ENCODE results near the gene NUCKS1. TPM values are rescaled to one million over a fixed set of nuclear protein-coding genes. Genes with fewer than 3 reads are reported as not detected.

NUCKS1 gene
- total RNA-seq = 100 to 1,000 TPM; 189 to 260 TPM

- Mint-ChIP-seq H3K4me3 (peak within 1 kb of the TSS; percentile 87), H3K27ac (peak within 1 kb of the TSS; percentile 96), H3K9me3 (ENCODE audit: low read depth) (no peaks in the 10 kb centered on the region), H3K27me3 (no peaks in the 10 kb centered on the region), H3K4me1 (peaks cover 32% of the 10 kb centered on the region), H3K36me3 (ENCODE audit: low read depth) (peaks cover 29% of the 10 kb centered on the region)
- intact Hi-C loops (cut with DNase I, micrococcal nuclease) = loop anchor here in 1 of 2 experiments (1.0 kb wide), 1 partner anchor 100 kb away; the partner anchor contains the start of gene PM20D1
- CTCF ChIA-PET = interaction anchor here (2.0 kb wide), 1 partner anchor 22 kb away, joined by 8 read pairs; no protein-coding TSS in a partner anchor
- ATAC-seq (peak; percentile 81), DNase-seq (peak; percentile 98)
- POLR2A ChIA-PET = interaction anchor here (1.2 to 2.1 kb wide), 2 partner anchors 22 to 25 kb away, joined by 21 to 24 read pairs; partner anchors contain the start of gene RAB29
Measured at GRCh38 chr1:205750138-205751035, at the start of gene NUCKS1. Gene NUCKS1 (minus strand): TSS chr1:205750182. CDS start chr1:205749973, 209 bp downstream.

- CTCF ChIA-PET = interaction anchor here (0.6 to 0.8 kb wide), 2 partner anchors 11 to 140 kb away, joined by 3 read pairs; no protein-coding TSS in a partner anchor
- H3K4me1 Mint-ChIP-seq = no peaks in the 10 kb centered on the region
- no peak for DNase-seq
Measured at GRCh38 chr1:205798577-205798976, 48.6 kb upstream of the NUCKS1 start.

GRCh38 chr1:205797168-205797567 is 47.2 kb upstream of the NUCKS1 start:
- ATAC-seq (no peak), DNase-seq (no peak)
- intact Hi-C loops (cut with DNase I, micrococcal nuclease) = no loop called here
- Mint-ChIP-seq H3K36me3 (ENCODE audit: low read depth) (peaks cover 20% of the 10 kb centered on the region), H3K27me3 (no peaks in the 10 kb centered on the region), H3K4me1 (no peaks in the 10 kb centered on the region), H3K9me3 (ENCODE audit: low read depth) (no peaks in the 10 kb centered on the region), H3K27ac (no peak overlapping the region), H3K4me3 (no peak overlapping the region)
- ChIA-PET CTCF (no interaction called here), POLR2A (no interaction called here)

More at GRCh38 chr1:205798577-205798976, 48.6 kb upstream of the NUCKS1 start:
- Mint-ChIP-seq H3K4me3 (no peak overlapping the region), H3K9me3 (ENCODE audit: low read depth) (no peaks in the 10 kb centered on the region), H3K36me3 (ENCODE audit: low read depth) (peaks cover 24% of the 10 kb centered on the region), H3K27me3 (no peaks in the 10 kb centered on the region), H3K27ac (no peak overlapping the region)
- intact Hi-C loops (cut with DNase I, micrococcal nuclease) = no loop called here
- ATAC-seq = peak; percentile 33
- POLR2A ChIA-PET = no interaction called here

GRCh38 chr1:205794011-205794730 is 44.2 kb upstream of the NUCKS1 start:
- DNase-seq = no peak
- ATAC-seq = no peak
- intact Hi-C loops (cut with DNase I, micrococcal nuclease) = loop anchor here (5.0 kb wide), 3 partner anchors 137 to 313 kb away; no protein-coding TSS in a partner anchor
- Mint-ChIP-seq H3K4me3 (no peak overlapping the region), H3K27me3 (no peaks in the 10 kb centered on the region), H3K27ac (no peak overlapping the region), H3K36me3 (ENCODE audit: low read depth) (peaks cover 26% of the 10 kb centered on the region), H3K4me1 (no peaks in the 10 kb centered on the region), H3K9me3 (ENCODE audit: low read depth) (no peaks in the 10 kb centered on the region)
- POLR2A ChIA-PET = interaction anchor here (0.8 kb wide), 1 partner anchor 45 kb away, joined by 3 read pairs; no protein-coding TSS in a partner anchor
- CTCF ChIA-PET = interaction anchor here (0.6 to 7.0 kb wide), 6 partner anchors 9 to 183 kb away, joined by 3 to 87 read pairs (median 6); no protein-coding TSS in a partner anchor

- H3K27me3 Mint-ChIP-seq = no peaks in the 10 kb centered on the region
- H3K27ac Mint-ChIP-seq = no peak overlapping the region
- POLR2A ChIA-PET = no interaction called here
- peaks cover 26% of the 10 kb centered on the region for H3K36me3 Mint-ChIP-seq (ENCODE audit: low read depth)
- no peaks in the 10 kb centered on the region for H3K4me1 Mint-ChIP-seq
- ATAC-seq (no peak), DNase-seq (no peak)
- H3K4me3 Mint-ChIP-seq = no peak overlapping the region
- intact Hi-C loops (cut with DNase I, micrococcal nuclease) = loop anchor here (5.0 kb wide), 3 partner anchors 136 to 314 kb away; no protein-coding TSS in a partner anchor
- H3K9me3 Mint-ChIP-seq (ENCODE audit: low read depth) = no peaks in the 10 kb centered on the region
- CTCF ChIA-PET = interaction anchor here (0.8 to 7.0 kb wide), 11 partner anchors 9 to 184 kb away, joined by 3 to 87 read pairs (median 4); partner anchors contain the start of gene PM20D1
Measured at GRCh38 chr1:205792961-205793673, 43.1 kb upstream of the NUCKS1 start.

- H3K27me3 Mint-ChIP-seq = no peaks in the 10 kb centered on the region
- no peak overlapping the region for H3K4me3 Mint-ChIP-seq
- intact Hi-C loops (cut with DNase I, micrococcal nuclease) = loop anchor here (5.0 kb wide), 3 partner anchors 135 to 315 kb away; no protein-coding TSS in a partner anchor
Measured at GRCh38 chr1:205792481-205792881, 42.5 kb upstream of the NUCKS1 start.

GRCh38 chr1:205791568-205792180 is 41.7 kb upstream of the NUCKS1 start:
- Mint-ChIP-seq H3K36me3 (ENCODE audit: low read depth) (peaks cover 19% of the 10 kb centered on the region), H3K27ac (no peak overlapping the region), H3K4me1 (no peaks in the 10 kb centered on the region), H3K4me3 (no peak overlapping the region), H3K27me3 (no peaks in the 10 kb centered on the region), H3K9me3 (ENCODE audit: low read depth) (no peaks in the 10 kb centered on the region)
- ChIA-PET POLR2A (no interaction called here), CTCF (interaction anchor here (0.6 to 7.0 kb wide), 23 partner anchors 10 to 239 kb away, joined by 3 to 87 read pairs (median 4); partner anchors contain the start of genes PM20D1 and RAB29)
- intact Hi-C loops (cut with DNase I, micrococcal nuclease) = loop anchor here (1.0 to 5.0 kb wide), 6 partner anchors 116 to 316 kb away; no protein-coding TSS in a partner anchor
- ATAC-seq = peak; percentile 99
- peak; percentile 75 for DNase-seq

More at GRCh38 chr1:205792481-205792881, 42.5 kb upstream of the NUCKS1 start:
- Mint-ChIP-seq H3K4me1 (no peaks in the 10 kb centered on the region), H3K36me3 (ENCODE audit: low read depth) (peaks cover 25% of the 10 kb centered on the region), H3K27ac (no peak overlapping the region), H3K9me3 (ENCODE audit: low read depth) (no peaks in the 10 kb centered on the region)
- ChIA-PET CTCF (interaction anchor here (0.7 to 7.0 kb wide), 17 partner anchors 9 to 190 kb away, joined by 3 to 87 read pairs (median 4); partner anchors contain the start of gene PM20D1), POLR2A (no interaction called here)
- ATAC-seq (no peak), DNase-seq (no peak)

GRCh38 chr1:205787287-205787916 is 37.4 kb upstream of the NUCKS1 start:
- peaks cover 5% of the 10 kb centered on the region for H3K4me1 Mint-ChIP-seq
- no peak overlapping the region for H3K4me3 Mint-ChIP-seq
- ATAC-seq (no peak), DNase-seq (no peak)
- no peak overlapping the region for H3K27ac Mint-ChIP-seq
- POLR2A ChIA-PET = no interaction called here
- peaks cover 14% of the 10 kb centered on the region for H3K36me3 Mint-ChIP-seq (ENCODE audit: low read depth)
- H3K9me3 Mint-ChIP-seq (ENCODE audit: low read depth) = no peaks in the 10 kb centered on the region
- intact Hi-C loops (cut with DNase I, micrococcal nuclease) = no loop called here
- H3K27me3 Mint-ChIP-seq = no peaks in the 10 kb centered on the region
- CTCF ChIA-PET = interaction anchor here (0.7 to 2.7 kb wide), 4 partner anchors 24 to 319 kb away, joined by 3 to 15 read pairs (median 4); no protein-coding TSS in a partner anchor

GRCh38 chr1:205786601-205787000 is 36.6 kb upstream of the NUCKS1 start:
- POLR2A ChIA-PET = interaction anchor here (0.7 kb wide), 1 partner anchor 30 kb away, joined by 5 read pairs; no protein-coding TSS in a partner anchor

GRCh38 chr1:205785446-205785845 is 35.5 kb upstream of the NUCKS1 start:
- peaks cover 5% of the 10 kb centered on the region for H3K4me1 Mint-ChIP-seq
- ATAC-seq (no peak), DNase-seq (no peak)
- H3K36me3 Mint-ChIP-seq (ENCODE audit: low read depth) = no peaks in the 10 kb centered on the region
- no peaks in the 10 kb centered on the region for H3K9me3 Mint-ChIP-seq (ENCODE audit: low read depth)
- intact Hi-C loops (cut with DNase I, micrococcal nuclease) = no loop called here
- POLR2A ChIA-PET = no interaction called here
- CTCF ChIA-PET = interaction anchor here (0.6 to 1.2 kb wide), 3 partner anchors 9 to 73 kb away, joined by 3 read pairs; no protein-coding TSS in a partner anchor
- H3K27ac Mint-ChIP-seq = no peak overlapping the region
- no peaks in the 10 kb centered on the region for H3K27me3 Mint-ChIP-seq
- H3K4me3 Mint-ChIP-seq = no peak overlapping the region

More at GRCh38 chr1:205786601-205787000, 36.6 kb upstream of the NUCKS1 start:
- Mint-ChIP-seq H3K36me3 (ENCODE audit: low read depth) (peaks cover 10% of the 10 kb centered on the region), H3K27ac (no peak overlapping the region), H3K4me1 (peaks cover 5% of the 10 kb centered on the region), H3K9me3 (ENCODE audit: low read depth) (no peaks in the 10 kb centered on the region), H3K27me3 (no peaks in the 10 kb centered on the region), H3K4me3 (no peak overlapping the region)
- CTCF ChIA-PET = interaction anchor here (1.2 to 2.7 kb wide), 2 partner anchors 127 to 190 kb away, joined by 4 to 15 read pairs; no protein-coding TSS in a partner anchor
- ATAC-seq (no peak), DNase-seq (no peak)
- intact Hi-C loops (cut with DNase I, micrococcal nuclease) = no loop called here
